ENCODE results near the gene IL20.

IL20 gene

DNA sequence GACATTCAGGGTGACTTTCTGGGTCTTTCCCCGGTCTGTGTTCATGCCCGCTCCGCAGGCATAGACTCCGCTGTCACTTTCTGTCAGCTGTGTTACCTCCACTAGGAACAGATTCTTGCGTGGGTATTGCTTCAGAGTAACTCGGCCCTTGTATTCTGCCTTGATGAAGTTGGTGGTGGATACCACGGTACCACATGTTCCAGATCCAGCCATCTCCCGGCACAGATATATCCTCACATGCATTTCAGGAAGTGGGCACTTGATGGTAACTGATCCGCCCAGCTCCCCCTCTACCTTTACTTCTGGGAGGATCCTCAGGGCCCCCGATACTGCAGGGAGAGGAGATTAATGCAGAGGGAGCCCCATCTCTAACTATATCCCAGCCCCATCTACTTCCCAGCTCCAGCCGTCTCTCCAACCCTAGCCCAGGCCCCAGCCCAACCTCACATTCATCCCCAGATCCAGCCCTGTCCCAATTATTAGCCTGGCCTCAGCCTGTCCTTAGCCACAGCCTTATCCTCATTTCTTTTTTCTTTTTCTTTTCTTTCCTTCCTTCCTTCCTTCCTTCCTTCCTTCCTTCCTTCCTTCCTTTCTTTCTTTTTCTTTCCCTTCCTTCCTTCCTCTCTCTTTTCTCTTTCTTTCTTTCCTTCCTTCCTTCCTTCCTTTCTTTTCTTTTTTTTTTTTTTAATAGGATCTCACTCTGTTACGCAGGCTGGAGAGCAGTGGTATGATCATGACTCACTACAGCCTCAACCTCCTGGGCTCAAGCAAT lies 48.5 kb downstream of the IL20 start:
- no peak overlapping the region for H2BK5ac ChIP-seq (ENCODE audit: low read depth, low read length, poor library complexity, severe bottlenecking)
- H4K91ac ChIP-seq (ENCODE audit: low read length) = no peak overlapping the region
- no peak overlapping the region for H3K9ac ChIP-seq (ENCODE audit: low read length)
- no peak overlapping the region for H3K4me3 ChIP-seq (ENCODE audit: insufficient read depth in 1 of 2, low read depth in 1 of 2, low read length in 2 of 2)
- H3K18ac ChIP-seq (ENCODE audit: low read depth in 1 of 2, low read length in 2 of 2) = no peak overlapping the region
- H2BK120ac ChIP-seq (ENCODE audit: low read depth, low read length) = no peak overlapping the region
- H2AK5ac ChIP-seq (ENCODE audit: low read length, severe bottlenecking) = peak overlapping the region; percentile 38
- H3K4me1 ChIP-seq (ENCODE audit: control insufficient read depth, insufficient read depth, low read depth, low read length) = peaks cover 11% of the 10 kb centered on the region
- no peak overlapping the region for H2BK15ac ChIP-seq (ENCODE audit: low read depth, poor library complexity, severe bottlenecking)
- no peaks in the 10 kb centered on the region for H3K9me3 ChIP-seq (ENCODE audit: control insufficient read depth, low read length)
- H3K27ac ChIP-seq (ENCODE audit: low read length, poor library complexity, severe bottlenecking) = no peak overlapping the region
- no peak overlapping the region for H3K23ac ChIP-seq (ENCODE audit: low read length in 2 of 2)
- H3K4me2 ChIP-seq (ENCODE audit: low read length, poor library complexity, severe bottlenecking) = no peak overlapping the region
- H3K4ac ChIP-seq (ENCODE audit: low read depth in 1 of 2, low read length in 2 of 2) = no peak overlapping the region
- no peak overlapping the region for H2BK12ac ChIP-seq (ENCODE audit: low read length in 2 of 2)
- no peak overlapping the region for H2AFZ ChIP-seq (ENCODE audit: low read depth, low read length)
- no peak overlapping the region for H3K14ac ChIP-seq (ENCODE audit: low read length in 2 of 2)
- no peak overlapping the region for H4K8ac ChIP-seq (ENCODE audit: low read length)
- H3K79me1 ChIP-seq (replicated peaks; ENCODE audit: low read length, poor library complexity, severe bottlenecking) = no peaks in the 10 kb centered on the region
- WGBS = 86% methylated on average over 12 of the region's 12 CpGs
- DNase-seq = no peak
- H3K27me3 ChIP-seq (ENCODE audit: control insufficient read depth in 1 of 2, insufficient read depth in 1 of 2, low read length in 2 of 2) = peaks cover 39 to 66% of the 10 kb centered on the region in 2 experiments
- peaks cover 0 to 5% of the 10 kb centered on the region in 2 experiments for H3K36me3 ChIP-seq (ENCODE audit: control insufficient read depth in 1 of 2, insufficient read depth in 2 of 2, low read depth in 1 of 2, low read length in 2 of 2)

DNA sequence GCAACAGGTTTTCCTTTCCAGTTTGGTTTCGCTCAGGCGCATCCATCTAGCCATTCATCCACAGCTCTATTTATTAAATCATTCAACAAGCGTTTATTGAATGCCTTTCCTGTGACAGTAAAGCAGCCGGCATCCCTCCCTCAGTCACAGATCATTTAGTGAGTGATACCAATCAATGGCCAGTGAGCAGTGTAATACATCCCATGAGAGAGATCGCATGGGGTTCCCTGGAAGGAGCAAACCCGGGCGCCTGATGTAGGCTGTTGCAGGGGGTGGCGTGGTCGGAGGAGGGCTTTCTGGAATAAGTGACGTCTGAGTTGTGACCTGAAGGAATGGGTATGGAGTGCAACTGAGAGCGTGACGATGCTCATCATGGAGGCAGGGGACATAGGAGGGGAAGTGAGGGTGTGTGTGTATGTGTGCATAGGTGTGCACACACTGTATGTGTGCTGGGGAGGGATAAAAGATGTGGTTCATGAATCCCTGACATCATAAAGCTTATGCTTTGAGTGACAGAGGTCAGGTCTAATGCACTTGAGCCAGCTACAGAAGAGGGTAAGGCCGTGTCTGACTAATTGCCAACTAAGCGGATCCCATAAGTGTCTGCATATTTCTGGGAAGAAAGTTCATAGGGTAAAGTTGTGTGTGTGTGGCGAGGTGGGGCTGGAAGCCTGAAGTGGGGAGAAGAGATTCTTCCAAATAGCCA lies 49.8 kb downstream of the IL20 start:
- no peak overlapping the region for H4K91ac ChIP-seq (ENCODE audit: low read length)
- H3K27me3 ChIP-seq (ENCODE audit: control insufficient read depth in 1 of 2, insufficient read depth in 1 of 2, low read length in 2 of 2) = peaks cover 33 to 56% of the 10 kb centered on the region in 2 experiments
- H3K27ac ChIP-seq (ENCODE audit: low read length, poor library complexity, severe bottlenecking) = no peak overlapping the region
- no peak overlapping the region for H3K4me2 ChIP-seq (ENCODE audit: low read length, poor library complexity, severe bottlenecking)
- no peak overlapping the region for H3K4ac ChIP-seq (ENCODE audit: low read depth in 1 of 2, low read length in 2 of 2)
- H4K8ac ChIP-seq (ENCODE audit: low read length) = no peak overlapping the region
- no peak overlapping the region for H3K14ac ChIP-seq (ENCODE audit: low read length in 2 of 2)
- no peak for DNase-seq
- H3K9ac ChIP-seq (ENCODE audit: low read length) = no peak overlapping the region
- no peak overlapping the region for H2BK5ac ChIP-seq (ENCODE audit: low read depth, low read length, poor library complexity, severe bottlenecking)
- H2BK15ac ChIP-seq (ENCODE audit: low read depth, poor library complexity, severe bottlenecking) = no peak overlapping the region
- H3K4me1 ChIP-seq (ENCODE audit: control insufficient read depth, insufficient read depth, low read depth, low read length) = peaks cover 2% of the 10 kb centered on the region
- no peak overlapping the region for H2AK5ac ChIP-seq (ENCODE audit: low read length, severe bottlenecking)
- no peak overlapping the region for H2BK12ac ChIP-seq (ENCODE audit: low read length in 2 of 2)
- WGBS = 79% methylated on average over 15 of the region's 15 CpGs
- H2BK120ac ChIP-seq (ENCODE audit: low read depth, low read length) = no peak overlapping the region
- no peak overlapping the region for H3K18ac ChIP-seq (ENCODE audit: low read depth in 1 of 2, low read length in 2 of 2)
- H3K9me3 ChIP-seq (ENCODE audit: control insufficient read depth, low read length) = no peaks in the 10 kb centered on the region
- no peak overlapping the region for H3K23ac ChIP-seq (ENCODE audit: low read length in 2 of 2)
- H3K4me3 ChIP-seq (ENCODE audit: insufficient read depth in 1 of 2, low read depth in 1 of 2, low read length in 2 of 2) = no peak overlapping the region
- H3K36me3 ChIP-seq (ENCODE audit: control insufficient read depth in 1 of 2, insufficient read depth in 2 of 2, low read depth in 1 of 2, low read length in 2 of 2) = no peaks in the 10 kb centered on the region
- no peaks in the 10 kb centered on the region for H3K79me1 ChIP-seq (replicated peaks; ENCODE audit: low read length, poor library complexity, severe bottlenecking)
- H2AFZ ChIP-seq (ENCODE audit: low read depth, low read length) = no peak overlapping the region

DNA sequence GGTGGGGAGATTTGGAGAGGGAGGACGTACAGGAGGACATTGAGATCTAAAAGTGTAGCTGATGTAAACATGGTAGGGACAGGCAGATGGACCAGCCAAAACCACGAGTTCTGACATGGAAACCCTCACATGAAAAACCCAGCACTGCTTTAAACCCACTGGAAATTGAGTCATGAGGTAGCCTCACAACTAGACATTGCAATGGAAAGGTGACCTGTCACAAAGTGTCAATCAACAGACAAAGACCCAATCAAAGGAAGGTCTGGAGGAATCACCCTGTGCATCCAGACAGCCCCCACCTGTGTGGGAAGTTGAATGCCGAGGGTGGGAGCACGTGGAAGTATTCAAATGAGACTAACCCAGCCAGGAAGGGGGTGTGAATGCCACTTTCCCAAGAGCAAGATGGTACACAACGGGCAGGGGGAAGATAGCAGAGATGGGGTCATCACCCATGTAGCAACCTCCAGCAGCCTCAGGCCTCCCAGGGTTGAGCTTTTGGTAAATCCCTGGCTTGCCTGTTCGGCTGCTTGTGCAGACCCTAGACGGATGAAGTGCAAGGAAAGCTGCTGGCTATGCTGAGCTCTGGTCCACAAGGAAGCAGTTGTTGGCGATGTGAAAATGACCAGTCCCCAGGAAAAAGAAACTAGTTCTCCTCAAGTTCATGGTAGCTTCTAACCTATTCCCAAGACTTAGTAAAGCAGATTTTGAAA lies 50.7 kb downstream of the IL20 start:
- H3K36me3 ChIP-seq (ENCODE audit: control insufficient read depth in 1 of 2, insufficient read depth in 2 of 2, low read depth in 1 of 2, low read length in 2 of 2) = no peaks in the 10 kb centered on the region
- H2AFZ ChIP-seq (ENCODE audit: low read depth, low read length) = no peak overlapping the region
- no peak overlapping the region for H3K27ac ChIP-seq (ENCODE audit: low read length, poor library complexity, severe bottlenecking)
- H3K23ac ChIP-seq (ENCODE audit: low read length in 2 of 2) = no peak overlapping the region
- peaks cover 2% of the 10 kb centered on the region for H3K4me1 ChIP-seq (ENCODE audit: control insufficient read depth, insufficient read depth, low read depth, low read length)
- no peak overlapping the region for H3K4me2 ChIP-seq (ENCODE audit: low read length, poor library complexity, severe bottlenecking)
- no peak overlapping the region for H3K18ac ChIP-seq (ENCODE audit: low read depth in 1 of 2, low read length in 2 of 2)
- no peak overlapping the region for H3K4me3 ChIP-seq (ENCODE audit: insufficient read depth in 1 of 2, low read depth in 1 of 2, low read length in 2 of 2)
- no peak overlapping the region for H2AK5ac ChIP-seq (ENCODE audit: low read length, severe bottlenecking)
- no peak overlapping the region for H3K14ac ChIP-seq (ENCODE audit: low read length in 2 of 2)
- no peaks in the 10 kb centered on the region for H3K79me1 ChIP-seq (replicated peaks; ENCODE audit: low read length, poor library complexity, severe bottlenecking)
- H3K27me3 ChIP-seq (ENCODE audit: control insufficient read depth in 1 of 2, insufficient read depth in 1 of 2, low read length in 2 of 2) = peaks cover 28 to 53% of the 10 kb centered on the region in 2 experiments
- no peak overlapping the region for H2BK5ac ChIP-seq (ENCODE audit: low read depth, low read length, poor library complexity, severe bottlenecking)
- no peak overlapping the region for H2BK12ac ChIP-seq (ENCODE audit: low read length in 2 of 2)
- DNase-seq = no peak
- no peak overlapping the region for H2BK15ac ChIP-seq (ENCODE audit: low read depth, poor library complexity, severe bottlenecking)
- no peak overlapping the region for H3K4ac ChIP-seq (ENCODE audit: low read depth in 1 of 2, low read length in 2 of 2)
- no peak overlapping the region for H2BK120ac ChIP-seq (ENCODE audit: low read depth, low read length)
- H3K9me3 ChIP-seq (ENCODE audit: control insufficient read depth, low read length) = no peaks in the 10 kb centered on the region
- H4K91ac ChIP-seq (ENCODE audit: low read length) = no peak overlapping the region
- 88% methylated on average over 7 of the region's 8 CpGs for WGBS
- H4K8ac ChIP-seq (ENCODE audit: low read length) = no peak overlapping the region
- no peak overlapping the region for H3K9ac ChIP-seq (ENCODE audit: low read length)

DNA sequence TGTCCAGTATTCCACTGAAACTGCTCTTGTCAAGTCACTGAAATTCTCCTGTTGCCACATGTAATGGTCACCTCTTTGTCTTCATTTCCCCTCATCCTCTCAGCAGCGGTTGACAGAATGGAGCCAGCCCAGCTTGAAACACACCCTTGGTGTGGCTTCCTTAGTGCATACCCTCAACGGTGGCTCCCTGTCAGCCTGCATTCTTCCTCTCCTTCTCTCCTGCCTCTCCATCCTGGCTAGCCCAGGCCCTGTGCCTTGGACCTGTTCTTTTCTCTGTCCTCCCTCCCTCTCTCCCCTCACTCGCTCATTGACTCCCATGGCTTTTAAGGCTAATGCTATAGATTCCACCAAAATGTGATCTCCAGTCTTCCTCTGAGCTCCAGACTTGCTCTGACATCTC lies 52.7 kb downstream of the IL20 start:
- no peak overlapping the region for H3K9ac ChIP-seq (ENCODE audit: low read length)
- no peak overlapping the region for H3K4ac ChIP-seq (ENCODE audit: low read depth in 1 of 2, low read length in 2 of 2)
- H2AK5ac ChIP-seq (ENCODE audit: low read length, severe bottlenecking) = no peak overlapping the region
- no peak overlapping the region for H3K4me3 ChIP-seq (ENCODE audit: insufficient read depth in 1 of 2, low read depth in 1 of 2, low read length in 2 of 2)
- H3K4me2 ChIP-seq (ENCODE audit: low read length, poor library complexity, severe bottlenecking) = no peak overlapping the region
- H4K91ac ChIP-seq (ENCODE audit: low read length) = no peak overlapping the region
- H2BK15ac ChIP-seq (ENCODE audit: low read depth, poor library complexity, severe bottlenecking) = no peak overlapping the region
- H3K23ac ChIP-seq (ENCODE audit: low read length in 2 of 2) = no peak overlapping the region
- no peak overlapping the region for H3K27ac ChIP-seq (ENCODE audit: low read length, poor library complexity, severe bottlenecking)
- no peak overlapping the region for H2BK12ac ChIP-seq (ENCODE audit: low read length in 2 of 2)
- H3K79me1 ChIP-seq (replicated peaks; ENCODE audit: low read length, poor library complexity, severe bottlenecking) = no peaks in the 10 kb centered on the region
- H3K18ac ChIP-seq (ENCODE audit: low read depth in 1 of 2, low read length in 2 of 2) = no peak overlapping the region
- DNase-seq = no peak
- H4K8ac ChIP-seq (ENCODE audit: low read length) = no peak overlapping the region
- H3K9me3 ChIP-seq (ENCODE audit: control insufficient read depth, low read length) = no peaks in the 10 kb centered on the region
- peaks cover 2% of the 10 kb centered on the region for H3K4me1 ChIP-seq (ENCODE audit: control insufficient read depth, insufficient read depth, low read depth, low read length)
- no peak overlapping the region for H3K14ac ChIP-seq (ENCODE audit: low read length in 2 of 2)
- no peaks in the 10 kb centered on the region for H3K36me3 ChIP-seq (ENCODE audit: control insufficient read depth in 1 of 2, insufficient read depth in 2 of 2, low read depth in 1 of 2, low read length in 2 of 2)
- no peak overlapping the region for H2BK120ac ChIP-seq (ENCODE audit: low read depth, low read length)
- peaks cover 28 to 61% of the 10 kb centered on the region in 2 experiments for H3K27me3 ChIP-seq (ENCODE audit: control insufficient read depth in 1 of 2, insufficient read depth in 1 of 2, low read length in 2 of 2)
- H2AFZ ChIP-seq (ENCODE audit: low read depth, low read length) = no peak overlapping the region
- WGBS = 96% methylated on average over 3 of the region's 3 CpGs
- no peak overlapping the region for H2BK5ac ChIP-seq (ENCODE audit: low read depth, low read length, poor library complexity, severe bottlenecking)
